HG02938 (cell line): ENCODE data around the gene FGGY.
"Not testable (repeated sequence)": the region's sequence is repeated elsewhere in the genome, so short reads cannot be mapped to it uniquely, and the experiment has no call there.

Experiments used
- ATAC-seq: cut with Tn5 transposase; IDR thresholded peaks from one replicate; pipeline ENCODE4 v1.9.1; 2021; ENCODE audit warnings: mild to moderate bottlenecking, moderate library complexity; ENCODE audit not compliant: unreplicated experiment

The FGGY gene

GRCh38 chr1:59714966-59715365, 418.1 kb downstream of the FGGY start:
- ATAC-seq = no peak

GRCh38 chr1:59716832-59717231, 419.9 kb downstream of the FGGY start:
- no peak for ATAC-seq

DNA sequence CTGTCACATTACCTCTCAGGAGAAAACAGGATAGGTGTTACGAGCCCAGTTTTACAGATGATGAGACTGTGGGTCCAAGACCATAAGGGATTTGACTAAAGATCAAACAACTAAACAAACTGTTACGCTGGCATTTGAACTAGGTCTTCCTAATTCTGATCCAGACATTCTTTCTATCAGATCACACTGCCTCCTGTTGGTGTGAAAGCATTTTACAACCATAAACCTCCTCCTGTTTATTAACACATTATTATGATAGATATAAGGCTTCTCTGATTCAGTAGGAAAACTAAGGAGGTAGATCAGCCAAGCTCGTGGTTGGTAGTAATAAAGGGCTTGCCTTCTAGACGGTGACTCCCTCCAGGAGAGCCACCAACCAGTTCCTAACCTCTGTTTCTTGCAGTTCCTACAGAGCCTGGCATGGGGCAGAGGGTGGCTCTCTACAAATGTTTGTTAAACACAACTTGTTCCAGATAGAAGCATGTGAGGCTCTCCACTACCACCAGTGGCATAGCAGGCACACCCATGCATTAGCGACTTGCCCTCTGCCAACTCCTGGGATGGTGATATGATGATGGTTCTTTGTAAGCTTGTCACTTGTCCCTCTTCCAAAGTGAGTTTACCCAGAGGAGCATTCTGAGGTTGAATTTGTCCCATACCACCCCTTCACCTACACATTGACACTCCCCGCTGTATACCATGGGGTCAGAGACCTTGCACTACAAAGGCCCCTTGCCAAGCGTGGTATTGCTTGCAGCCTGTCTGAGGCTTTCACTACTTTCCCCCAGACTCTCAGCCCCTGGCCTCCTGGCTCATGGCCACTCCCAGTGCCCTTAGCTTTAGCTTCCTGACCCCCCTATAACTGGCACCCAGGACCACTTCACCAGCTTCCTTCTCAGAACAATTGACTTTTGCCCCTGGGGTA, 421.4 kb downstream of the FGGY start:
- no peak for ATAC-seq

DNA sequence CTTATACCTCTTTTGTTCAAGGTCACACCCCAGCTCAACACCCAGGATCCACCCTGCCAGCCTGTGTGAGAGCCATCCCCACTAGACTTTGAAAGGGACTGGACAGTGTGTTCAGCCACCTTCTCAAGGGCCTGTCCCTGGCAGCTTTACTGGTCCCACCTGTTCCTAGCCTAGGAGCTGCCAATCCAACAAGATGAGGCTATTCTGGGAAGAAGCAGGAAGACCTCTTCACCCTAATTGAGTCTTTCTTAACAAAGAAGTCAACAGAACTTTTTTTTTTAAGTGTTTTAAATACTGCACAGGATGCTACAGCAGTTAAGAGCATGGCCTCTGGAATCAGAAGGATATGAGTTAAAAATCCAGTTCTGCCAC, 422.1 kb downstream of the FGGY start:
- no peak for ATAC-seq

DNA sequence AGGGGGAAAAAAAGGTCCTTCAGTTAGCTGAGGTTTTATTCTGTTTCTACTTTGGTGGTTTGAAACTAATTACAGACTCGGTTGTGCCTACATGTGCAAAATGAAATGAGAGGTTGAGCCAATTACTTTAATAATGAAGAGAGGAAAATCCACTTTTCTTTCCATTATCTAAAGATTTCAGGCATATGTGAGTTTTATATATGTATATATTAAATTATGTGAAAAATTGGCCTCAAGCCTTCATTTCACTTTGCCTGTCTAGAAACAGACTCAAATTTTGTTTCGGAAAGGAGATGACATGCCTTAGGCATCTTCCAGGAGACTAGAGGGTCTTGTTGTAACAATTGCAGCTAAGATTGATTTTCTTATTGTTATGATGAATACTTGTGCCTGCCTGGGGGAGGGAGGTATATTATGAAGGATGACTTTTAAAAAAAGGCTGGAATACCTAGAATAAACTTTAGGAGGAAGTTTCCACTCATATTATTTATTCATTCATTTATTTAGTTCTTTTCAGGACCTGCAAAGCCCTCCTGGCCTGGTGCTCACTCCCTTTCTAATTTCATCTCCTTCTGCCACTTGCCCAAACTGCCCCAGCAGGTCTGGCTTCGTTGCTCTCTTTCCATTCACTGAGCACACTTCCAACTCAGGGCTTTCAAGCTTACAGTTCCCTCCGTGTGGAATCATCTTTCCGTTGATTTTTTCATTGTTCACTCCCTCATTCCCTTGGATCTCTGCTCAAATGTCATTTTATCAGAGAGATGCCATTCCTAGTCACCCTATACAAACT, 423.6 kb downstream of the FGGY start:
- ATAC-seq = no peak

- ATAC-seq = no peak
Observed at GRCh38 chr1:59730302-59730701, 433.4 kb downstream of the FGGY start.

GRCh38 chr1:59730759-59731478, 434.0 kb downstream of the FGGY start:
- ATAC-seq = no peak

DNA sequence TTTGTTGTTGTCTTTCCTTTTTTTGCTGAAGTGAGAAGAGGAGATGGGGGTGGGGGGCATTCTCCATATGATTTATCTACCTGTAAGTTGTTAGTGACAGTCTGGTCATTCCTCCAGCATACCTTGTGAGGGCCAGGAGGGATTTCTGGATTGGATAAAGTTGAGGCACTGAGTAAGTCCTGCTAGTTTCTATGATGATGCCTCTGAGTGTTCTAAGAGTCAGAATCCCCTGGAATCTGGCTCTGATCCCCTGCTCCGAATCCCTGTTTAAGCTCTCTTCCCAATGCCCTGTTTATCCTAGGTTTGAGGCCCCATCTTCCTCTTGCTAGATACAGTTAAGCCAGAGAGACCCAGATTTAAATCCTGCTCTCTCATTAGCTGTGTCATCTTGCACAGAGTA, 434.7 kb downstream of the FGGY start:
- no peak for ATAC-seq

GRCh38 chr1:59732214-59732955, 435.5 kb downstream of the FGGY start:
- no peak for ATAC-seq

DNA sequence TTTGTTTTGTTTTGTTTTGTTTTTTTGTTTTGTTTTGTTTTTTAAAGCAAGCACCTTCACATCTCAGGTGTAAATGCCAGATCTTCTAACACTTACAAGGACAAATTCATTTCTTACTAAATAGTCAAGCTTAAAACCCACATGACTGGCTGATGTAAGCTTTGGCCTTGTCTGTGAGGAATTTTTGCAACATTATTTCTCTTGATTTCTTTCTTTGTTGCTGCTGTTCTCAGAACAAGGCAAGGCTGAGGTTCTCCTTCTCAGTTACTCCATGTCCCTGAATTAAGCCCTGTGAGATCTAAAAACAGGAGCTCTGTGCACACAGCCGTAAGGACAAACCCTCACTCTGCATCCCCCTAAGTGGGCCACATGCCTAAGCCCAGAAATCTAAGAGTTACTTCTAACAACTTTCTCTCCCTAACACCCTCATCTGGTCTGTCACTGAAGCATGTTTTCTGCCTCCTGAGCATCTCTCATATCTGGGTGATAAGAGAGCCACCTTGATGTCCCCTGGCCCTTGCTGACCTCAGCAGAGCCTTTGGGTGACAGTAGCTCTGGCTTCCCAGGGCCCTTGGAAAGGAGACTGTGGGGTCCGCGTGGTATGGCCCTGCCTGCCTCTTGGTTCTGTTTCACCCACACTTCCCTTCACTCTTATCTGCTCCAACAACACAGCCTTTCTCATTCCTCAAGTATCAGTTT, 436.7 kb downstream of the FGGY start:
- no peak for ATAC-seq

DNA sequence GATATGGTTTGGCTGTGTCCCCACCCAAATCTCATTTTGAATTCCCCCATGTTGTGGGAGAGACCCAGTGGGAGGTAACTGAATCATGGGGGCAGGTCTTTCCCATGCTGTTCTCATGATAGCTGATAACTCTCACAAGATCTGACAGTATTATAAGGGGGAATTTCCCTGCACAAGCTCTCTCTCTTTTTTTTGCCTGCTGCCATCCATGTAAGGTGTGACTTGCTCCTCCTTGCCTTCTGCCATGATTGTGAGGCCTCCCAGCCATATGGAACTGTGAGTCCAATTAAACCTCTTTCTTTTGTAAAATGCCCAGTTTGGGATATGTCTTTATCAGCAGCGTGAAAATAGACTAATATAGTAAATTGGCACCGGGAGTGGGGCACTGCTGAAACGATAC, 439.0 kb downstream of the FGGY start:
- ATAC-seq = not testable (repeated sequence)

- ATAC-seq = no peak
Observed at GRCh38 chr1:59736744-59737143, 439.9 kb downstream of the FGGY start.

GRCh38 chr1:59737638-59738037, 440.7 kb downstream of the FGGY start:
- no peak for ATAC-seq

GRCh38 chr1:59738152-59738551, 441.3 kb downstream of the FGGY start:
- no peak for ATAC-seq

GRCh38 chr1:59738591-59739015, 441.7 kb downstream of the FGGY start:
- ATAC-seq = no peak

DNA sequence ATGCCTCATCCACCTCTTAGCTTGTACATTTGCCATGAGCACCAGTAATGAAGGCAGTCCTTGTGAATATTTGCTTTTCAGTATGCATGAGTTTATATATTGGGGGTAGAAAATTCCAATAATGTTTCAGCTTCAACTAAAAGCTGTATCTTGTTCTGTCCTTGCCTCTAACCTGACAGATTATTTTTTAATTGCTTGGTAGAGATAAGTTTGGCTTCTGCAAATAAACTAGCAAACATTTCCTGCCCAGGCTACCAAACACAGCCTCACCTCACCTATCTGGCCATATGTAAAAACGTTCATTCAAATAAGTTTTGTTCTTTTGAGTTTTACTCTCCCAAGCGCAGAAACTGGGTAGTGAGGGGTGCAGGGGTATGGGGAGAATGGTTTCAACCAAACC, 442.2 kb downstream of the FGGY start:
- ATAC-seq = no peak

DNA sequence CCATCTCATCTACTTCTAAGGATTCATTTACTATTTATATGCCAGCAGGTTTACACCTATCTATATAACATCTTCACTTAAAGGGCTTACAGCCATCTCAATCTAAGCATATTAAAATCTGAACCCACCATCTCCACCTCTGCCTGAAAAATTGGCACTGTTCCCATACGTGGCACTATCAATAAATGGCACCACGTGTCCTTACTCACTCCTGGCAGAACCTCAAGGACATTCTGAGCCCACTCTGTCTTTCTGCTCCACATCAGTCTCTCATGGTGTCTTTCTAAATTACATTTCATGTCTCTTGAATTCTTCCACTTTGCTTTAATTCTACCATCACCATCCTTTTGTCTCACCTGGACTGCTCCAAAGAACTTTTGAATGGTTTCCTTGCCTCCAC, 445.6 kb downstream of the FGGY start:
- no peak for ATAC-seq

- ATAC-seq = no peak
Observed at GRCh38 chr1:59743324-59744091, 446.6 kb downstream of the FGGY start.

GRCh38 chr1:59747420-59748024, 450.6 kb downstream of the FGGY start:
- ATAC-seq = no peak
